Erythroblast (primary cell): ENCODE results near the gene C4BPB.

Experiments
- GATA1 ChIP-seq: IDR thresholded peaks from 2 replicates; pipeline ENCODE4 v1.6.1; 2011; ENCODE audit warnings: low read depth, mild to moderate bottlenecking, control low read depth, low read length, moderate library complexity
- POLR2A ChIP-seq: IDR thresholded peaks from 2 replicates; pipeline ENCODE4 v1.6.1; 2011; ENCODE audit warnings: mild to moderate bottlenecking, low read length

GRCh38 chr1:207049054-207049453 lies 39.6 kb upstream of the C4BPB start:
- TF ChIP-seq POLR2A (no peak), GATA1 (no peak)
